ENCODE data around the gene CCDC196.
"Not testable (repeated sequence)": the region's sequence is repeated elsewhere in the genome, so short reads cannot be mapped to it uniquely, and the experiment has no call there.

The CCDC196 gene

DNA sequence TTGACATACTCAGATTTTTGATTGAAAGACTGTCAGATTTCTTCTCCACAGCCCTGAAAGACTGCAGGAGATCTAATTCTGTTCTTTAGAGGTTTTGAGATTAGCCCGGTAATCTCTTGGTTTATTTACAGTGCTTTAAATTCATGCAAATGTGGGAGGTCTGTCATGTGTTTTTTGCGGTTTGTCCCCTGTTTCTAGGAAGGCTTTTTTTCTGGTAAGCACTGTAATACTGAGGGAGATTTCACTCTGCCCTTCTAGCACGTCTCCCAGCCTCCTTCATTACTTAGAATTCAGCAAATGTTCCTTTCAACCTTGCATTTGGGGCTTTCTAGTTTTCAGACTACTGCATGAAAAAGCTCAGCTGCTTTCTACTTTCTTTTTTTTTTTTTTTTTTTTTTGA lies 52.9 kb downstream of the CCDC196 start:
- H3K36me3 ChIP-seq (ENCODE audit: control insufficient read depth, insufficient read depth, low read length): no peaks in the 10 kb centered on the region
- H3K4me3 ChIP-seq (ENCODE audit: low read length): no peak overlapping the region
- no peak overlapping the region for H3K27ac ChIP-seq (ENCODE audit: low read depth, low read length)
- no peak overlapping the region for H3K9ac ChIP-seq (ENCODE audit: low read length)
- H3K27me3 ChIP-seq (ENCODE audit: control insufficient read depth, insufficient read depth, low read length): no peaks in the 10 kb centered on the region
- no peaks in the 10 kb centered on the region for H3K4me1 ChIP-seq (ENCODE audit: control insufficient read depth, insufficient read depth, low read length)

DNA sequence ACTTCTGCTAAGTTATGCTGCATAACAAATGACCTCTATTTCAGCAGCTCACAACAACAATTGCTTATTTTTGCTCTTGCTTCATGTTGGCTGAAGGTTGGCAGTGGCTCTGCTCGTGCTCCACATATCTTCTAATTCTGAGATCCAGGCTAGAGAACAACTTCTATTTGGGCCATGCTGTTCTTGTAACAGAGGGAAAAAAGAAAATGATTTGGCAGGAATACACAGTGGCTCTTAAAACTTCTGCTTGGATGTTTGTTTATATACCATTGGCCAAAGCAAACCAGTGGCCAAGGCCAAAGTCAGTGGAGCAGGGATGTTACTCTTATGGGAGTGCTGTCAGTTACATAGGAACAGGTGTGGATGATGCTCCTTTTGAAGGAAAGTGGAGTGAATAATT lies 53.9 kb downstream of the CCDC196 start:
- H3K36me3 ChIP-seq (ENCODE audit: control insufficient read depth, insufficient read depth, low read length): no peaks in the 10 kb centered on the region
- no peaks in the 10 kb centered on the region for H3K27me3 ChIP-seq (ENCODE audit: control insufficient read depth, insufficient read depth, low read length)
- H3K9ac ChIP-seq (ENCODE audit: low read length): no peak overlapping the region
- no peak overlapping the region for H3K27ac ChIP-seq (ENCODE audit: low read depth, low read length)
- H3K4me3 ChIP-seq (ENCODE audit: low read length): no peak overlapping the region
- H3K4me1 ChIP-seq (ENCODE audit: control insufficient read depth, insufficient read depth, low read length): no peaks in the 10 kb centered on the region

DNA sequence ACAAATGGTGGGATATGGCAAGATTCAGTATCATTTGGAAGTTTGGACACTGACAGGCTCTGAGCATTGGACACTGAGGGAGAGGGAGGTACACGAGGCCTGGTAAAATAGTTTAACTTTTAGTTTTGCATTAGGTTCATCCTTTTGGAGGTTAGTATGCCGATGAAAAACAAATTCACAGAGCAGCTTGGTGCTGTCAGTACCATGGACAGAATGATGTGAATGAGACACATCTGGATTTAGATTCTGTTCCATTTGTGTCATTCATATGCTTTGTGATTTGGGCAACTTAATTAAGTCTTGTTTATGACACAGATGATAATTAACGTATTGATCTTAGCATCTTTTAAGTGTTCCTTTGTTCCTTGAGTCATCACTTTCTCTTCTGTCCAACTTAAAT lies 55.5 kb downstream of the CCDC196 start:
- no peaks in the 10 kb centered on the region for H3K4me1 ChIP-seq (ENCODE audit: control insufficient read depth, insufficient read depth, low read length)
- no peak overlapping the region for H3K4me3 ChIP-seq (ENCODE audit: low read length)
- H3K9ac ChIP-seq (ENCODE audit: low read length): no peak overlapping the region
- no peaks in the 10 kb centered on the region for H3K36me3 ChIP-seq (ENCODE audit: control insufficient read depth, insufficient read depth, low read length)
- H3K27me3 ChIP-seq (ENCODE audit: control insufficient read depth, insufficient read depth, low read length): no peaks in the 10 kb centered on the region
- no peak overlapping the region for H3K27ac ChIP-seq (ENCODE audit: low read depth, low read length)

DNA sequence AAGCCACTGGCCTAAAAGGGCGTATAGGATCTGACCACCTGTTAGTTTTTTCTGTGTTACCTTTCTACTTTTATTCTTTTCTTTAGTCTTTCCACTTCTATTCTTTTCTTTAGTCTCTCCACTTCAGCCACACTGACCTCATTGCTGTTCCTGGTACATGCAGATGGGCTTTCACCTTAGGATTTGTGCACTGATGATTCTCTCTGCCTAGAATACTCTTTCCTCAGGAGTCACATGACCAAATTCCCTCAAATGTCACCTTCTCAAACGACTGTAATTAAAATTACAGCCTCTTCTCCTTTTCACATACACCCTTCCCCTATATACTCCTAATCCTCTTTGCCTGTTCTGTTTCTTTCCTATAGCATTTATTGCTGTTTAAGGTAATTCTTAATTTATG lies 57.8 kb downstream of the CCDC196 start:
- Histone ChIP-seq H3K36me3 (ENCODE audit: control insufficient read depth, insufficient read depth, low read length) (no peaks in the 10 kb centered on the region), H3K4me3 (ENCODE audit: low read length) (no peak overlapping the region), H3K9ac (ENCODE audit: low read length) (no peak overlapping the region), H3K4me1 (ENCODE audit: control insufficient read depth, insufficient read depth, low read length) (no peaks in the 10 kb centered on the region), H3K27ac (ENCODE audit: low read depth, low read length) (no peak overlapping the region), H3K27me3 (ENCODE audit: control insufficient read depth, insufficient read depth, low read length) (no peaks in the 10 kb centered on the region)

DNA sequence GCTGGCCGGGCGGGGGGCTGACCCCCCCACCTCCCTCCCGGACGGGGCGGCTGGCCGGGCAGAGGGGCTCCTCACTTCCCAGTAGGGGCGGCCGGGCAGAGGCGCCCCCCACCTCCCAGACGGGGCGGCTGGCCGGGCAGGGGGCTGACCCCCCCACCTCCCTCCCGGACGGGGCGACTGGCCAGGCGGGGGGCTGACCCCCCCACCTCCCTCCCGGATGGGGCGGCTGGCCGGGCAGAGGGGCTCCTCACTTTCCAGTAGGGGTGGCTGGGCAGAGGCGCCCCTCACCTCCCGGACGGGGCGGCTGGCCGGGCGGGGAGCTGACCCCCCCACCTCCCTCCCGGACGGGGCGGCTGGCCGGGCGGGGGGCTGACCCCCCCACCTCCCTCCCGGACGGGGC lies 59.0 kb downstream of the CCDC196 start:
- not testable (repeated sequence) for H3K4me3 ChIP-seq (ENCODE audit: low read length); H3K4me1 ChIP-seq (ENCODE audit: control insufficient read depth, insufficient read depth, low read length); H3K9ac ChIP-seq (ENCODE audit: low read length); H3K27ac ChIP-seq (ENCODE audit: low read depth, low read length); H3K36me3 ChIP-seq (ENCODE audit: control insufficient read depth, insufficient read depth, low read length); H3K27me3 ChIP-seq (ENCODE audit: control insufficient read depth, insufficient read depth, low read length)

DNA sequence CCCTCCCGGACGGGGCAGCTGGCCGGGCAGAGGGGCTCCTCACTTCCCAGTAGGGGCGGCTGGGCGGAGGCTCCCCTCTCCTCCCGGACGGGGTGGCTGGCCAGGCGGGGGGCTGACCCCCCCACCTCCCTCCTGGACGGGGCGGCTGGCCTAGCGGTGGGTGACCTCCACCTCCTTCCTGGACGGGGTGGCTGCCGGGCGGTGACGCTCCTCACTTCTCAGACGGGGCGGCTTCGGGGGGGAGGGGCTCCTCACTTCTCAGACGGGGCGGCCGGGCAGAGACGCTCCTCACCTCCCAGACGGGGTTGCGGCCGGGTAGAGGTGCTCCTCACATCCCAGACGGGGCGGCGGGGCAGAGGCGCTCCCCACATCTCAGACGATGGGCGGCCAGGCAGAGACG lies 59.6 kb downstream of the CCDC196 start:
- not testable (repeated sequence) for H3K4me1 ChIP-seq (ENCODE audit: control insufficient read depth, insufficient read depth, low read length); H3K4me3 ChIP-seq (ENCODE audit: low read length); H3K27ac ChIP-seq (ENCODE audit: low read depth, low read length); H3K27me3 ChIP-seq (ENCODE audit: control insufficient read depth, insufficient read depth, low read length); H3K36me3 ChIP-seq (ENCODE audit: control insufficient read depth, insufficient read depth, low read length); H3K9ac ChIP-seq (ENCODE audit: low read length)

All from rectal smooth muscle tissue (tissue), 1 donor.